ENCODE measurements around the gene CLTA.

CLTA gene, protein sequence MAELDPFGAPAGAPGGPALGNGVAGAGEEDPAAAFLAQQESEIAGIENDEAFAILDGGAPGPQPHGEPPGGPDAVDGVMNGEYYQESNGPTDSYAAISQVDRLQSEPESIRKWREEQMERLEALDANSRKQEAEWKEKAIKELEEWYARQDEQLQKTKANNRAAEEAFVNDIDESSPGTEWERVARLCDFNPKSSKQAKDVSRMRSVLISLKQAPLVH

DNA sequence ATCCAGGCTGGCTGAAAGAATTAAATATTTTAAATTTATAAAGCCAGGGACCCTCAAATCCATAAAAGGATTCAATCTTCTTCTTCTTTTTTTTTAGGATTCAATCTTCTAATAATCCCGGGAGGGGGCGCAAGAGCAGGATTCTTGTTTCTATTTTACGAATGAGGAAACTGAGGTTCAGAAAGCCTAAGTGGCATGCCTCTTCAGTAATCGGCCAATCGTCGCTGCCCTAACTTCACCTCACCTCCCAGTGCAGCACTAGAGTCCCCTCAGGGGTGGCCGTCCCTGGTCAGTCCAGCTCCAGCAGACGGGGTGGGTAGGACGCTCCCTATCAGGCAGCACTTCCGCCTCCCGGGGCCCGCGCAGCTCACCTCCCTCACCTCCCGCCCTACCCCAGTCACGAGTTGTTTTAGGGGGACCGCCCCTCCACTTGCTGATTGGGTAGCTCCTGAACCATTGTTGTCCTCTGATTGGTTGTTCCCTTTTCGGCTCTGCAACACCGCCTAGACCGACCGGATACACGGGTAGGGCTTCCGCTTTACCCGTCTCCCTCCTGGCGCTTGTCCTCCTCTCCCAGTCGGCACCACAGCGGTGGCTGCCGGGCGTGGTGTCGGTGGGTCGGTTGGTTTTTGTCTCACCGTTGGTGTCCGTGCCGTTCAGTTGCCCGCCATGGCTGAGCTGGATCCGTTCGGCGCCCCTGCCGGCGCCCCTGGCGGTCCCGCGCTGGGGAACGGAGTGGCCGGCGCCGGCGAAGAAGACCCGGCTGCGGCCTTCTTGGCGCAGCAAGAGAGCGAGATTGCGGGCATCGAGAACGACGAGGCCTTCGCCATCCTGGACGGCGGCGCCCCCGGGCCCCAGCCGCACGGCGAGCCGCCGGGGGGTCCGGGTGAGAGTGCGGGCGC is at the start of gene CLTA:
Gene CLTA (plus strand): TSS at position 534 of the 902 bp plus-strand sequence. CDS start 136 bp downstream, at position 670.
- peak; percentile 68 for DNase-seq (ENCODE audit: low read depth)

DNA sequence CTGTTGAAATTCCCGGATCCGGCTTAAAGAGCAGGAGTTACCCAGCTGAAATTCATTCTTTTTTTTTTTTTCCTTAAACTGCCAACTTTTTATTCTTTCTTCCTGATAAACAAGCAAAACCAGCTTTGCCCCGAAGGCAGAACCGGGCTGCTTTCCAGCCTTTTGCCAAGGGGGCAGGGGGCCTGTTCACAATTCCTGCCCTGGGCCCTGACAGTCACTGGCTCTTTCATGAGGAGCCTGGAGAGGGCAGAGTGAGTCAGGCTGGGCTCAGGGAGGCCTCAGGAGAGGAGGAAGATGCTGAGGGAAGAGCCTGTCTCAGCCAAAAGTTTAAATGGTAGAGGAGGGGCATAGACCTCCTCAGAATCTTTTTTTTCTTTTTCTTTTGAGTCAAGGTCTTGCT is 49.4 kb upstream of the CLTA start:
- DNase-seq (ENCODE audit: low read depth), result no peak

DNA sequence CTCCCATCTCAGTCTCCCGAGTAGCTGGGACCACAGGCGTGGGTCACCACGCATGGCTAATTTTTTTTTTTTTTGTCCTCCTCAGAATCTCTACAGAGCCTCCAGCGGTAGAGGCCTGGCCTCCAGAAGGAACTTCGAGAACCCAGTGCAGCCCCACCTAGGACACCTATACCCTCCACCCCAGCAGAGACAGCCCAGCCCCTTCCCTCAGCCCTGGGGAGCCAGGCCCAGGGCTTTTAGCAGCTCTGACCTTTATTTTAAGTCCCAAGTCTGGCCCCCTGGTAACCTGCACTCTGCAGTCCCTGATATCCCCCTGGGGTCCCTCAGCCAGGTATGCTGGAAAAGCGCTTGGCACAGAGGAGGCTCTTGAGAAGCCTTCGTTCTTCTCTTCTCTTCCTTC is 49.0 kb upstream of the CLTA start:
- no peak for DNase-seq (ENCODE audit: low read depth)

DNA sequence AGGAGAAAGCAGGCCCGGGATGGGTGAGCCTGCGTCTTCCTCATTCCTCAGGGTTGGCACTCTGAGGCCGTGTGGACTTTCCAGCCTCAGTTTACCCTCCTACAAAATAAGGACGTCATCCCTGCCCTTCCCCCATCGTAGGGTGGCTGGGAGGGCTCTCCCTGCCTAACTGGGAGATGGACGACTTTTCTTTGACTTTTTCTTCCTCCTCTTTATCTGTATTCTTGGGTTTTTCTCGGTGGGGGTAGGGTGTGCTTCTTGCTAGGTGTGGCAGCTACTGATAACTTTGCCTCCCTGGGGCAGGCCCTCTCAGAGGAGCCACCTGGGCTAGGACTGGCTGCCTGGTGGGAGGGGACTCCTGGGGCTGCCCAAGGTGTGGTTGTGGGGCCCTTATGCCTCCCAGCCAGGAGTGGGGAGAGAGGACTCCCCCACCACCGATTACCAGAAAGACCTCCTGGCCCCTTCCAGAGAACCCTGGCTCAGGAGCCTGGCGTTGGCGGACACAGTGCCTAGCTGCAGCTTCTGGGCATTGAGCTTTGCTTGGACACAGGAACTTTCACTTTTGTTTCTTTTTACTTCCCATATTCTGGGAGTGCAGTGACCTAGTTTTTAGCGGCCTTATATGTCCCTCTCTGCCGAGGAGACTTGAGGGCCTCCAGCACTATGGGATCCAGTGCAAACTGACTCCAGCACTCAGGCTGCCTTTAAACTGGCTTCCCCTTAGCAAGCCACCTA is 48.0 kb upstream of the CLTA start:
- DNase-seq (ENCODE audit: low read depth), result no peak

DNA sequence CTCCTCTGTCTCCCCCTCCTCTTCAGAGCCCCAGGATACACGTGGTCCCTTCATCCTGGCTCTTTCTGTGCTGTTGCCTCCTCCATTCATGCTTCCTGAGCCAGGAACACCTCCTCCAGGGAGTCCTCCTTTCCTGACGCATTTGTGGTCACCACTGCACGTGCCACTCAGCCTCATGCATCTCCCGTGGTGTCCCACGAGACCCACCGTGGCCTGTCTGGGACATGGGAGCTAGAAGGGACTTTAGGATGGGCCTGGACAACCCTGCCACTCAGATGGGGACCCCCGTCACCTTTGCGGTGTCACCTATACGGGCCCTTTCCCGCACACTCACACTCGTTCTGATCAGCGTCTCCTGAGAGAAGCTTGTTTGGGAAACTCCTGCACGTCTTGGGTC is 47.5 kb upstream of the CLTA start:
- DNase-seq (ENCODE audit: low read depth), result no peak

DNA sequence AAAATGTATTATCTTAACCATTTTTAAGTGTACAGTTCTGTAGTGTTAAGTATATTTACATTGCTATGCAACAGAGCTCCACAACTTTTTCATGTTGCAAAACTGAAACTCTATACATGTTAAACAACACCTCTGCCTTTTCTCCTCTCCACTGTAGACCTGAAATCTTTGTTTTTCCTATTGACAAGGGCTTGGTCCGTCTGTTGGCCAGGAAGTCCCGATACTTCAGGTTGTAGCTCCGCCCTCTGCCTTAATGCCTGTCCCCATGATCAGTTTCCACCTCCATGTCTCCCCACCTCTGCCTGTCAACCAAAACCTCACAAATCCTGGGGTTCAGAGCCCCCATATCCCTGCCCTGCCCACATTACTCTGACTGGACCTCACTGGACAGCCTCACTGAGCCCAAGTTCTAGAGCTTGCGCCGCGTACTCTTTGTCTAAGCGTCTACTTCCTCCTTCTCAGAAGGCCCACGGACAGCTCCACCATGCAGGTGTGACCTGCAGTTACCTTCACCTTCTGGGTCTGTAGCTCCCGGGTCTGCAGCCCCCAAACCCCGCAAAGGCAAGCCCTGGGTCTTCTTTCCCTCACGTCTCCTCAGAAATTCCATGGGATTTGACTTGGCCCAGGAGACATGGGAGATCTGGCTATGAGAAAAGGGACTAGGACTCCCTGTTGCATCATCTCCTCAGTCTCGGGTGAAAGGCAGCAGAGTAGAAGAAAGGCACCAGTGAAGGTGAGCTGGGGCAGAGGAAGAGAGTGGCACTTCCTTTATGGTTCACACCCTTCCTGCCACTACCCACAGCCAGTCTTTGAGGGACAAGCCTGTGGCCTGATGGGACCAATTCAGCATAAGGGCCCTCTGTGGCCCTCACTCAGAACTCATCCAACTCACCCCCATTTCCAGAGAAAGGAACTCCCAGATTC is 46.1 kb upstream of the CLTA start:
- DNase-seq (ENCODE audit: low read depth), result no peak

DNA sequence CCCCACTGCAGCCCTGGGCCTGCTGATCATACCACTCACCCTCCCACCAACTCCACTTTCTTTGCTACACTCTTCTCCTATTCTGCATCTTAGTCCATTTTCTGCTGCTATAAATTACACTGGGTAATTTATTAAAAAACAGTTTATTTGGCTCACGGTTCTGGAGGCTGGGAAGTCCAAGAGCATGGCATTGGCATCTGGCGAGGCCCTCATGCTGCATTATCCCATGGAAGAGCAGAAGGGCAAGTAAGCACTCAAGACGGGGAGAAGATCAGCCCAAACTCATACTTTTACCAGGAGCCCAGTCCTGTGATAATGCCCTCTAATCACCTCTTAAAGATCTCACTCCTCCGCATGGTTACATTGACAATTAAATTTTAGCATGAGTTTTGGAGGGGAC is 44.8 kb upstream of the CLTA start:
- no peak for DNase-seq (ENCODE audit: low read depth)

DNA sequence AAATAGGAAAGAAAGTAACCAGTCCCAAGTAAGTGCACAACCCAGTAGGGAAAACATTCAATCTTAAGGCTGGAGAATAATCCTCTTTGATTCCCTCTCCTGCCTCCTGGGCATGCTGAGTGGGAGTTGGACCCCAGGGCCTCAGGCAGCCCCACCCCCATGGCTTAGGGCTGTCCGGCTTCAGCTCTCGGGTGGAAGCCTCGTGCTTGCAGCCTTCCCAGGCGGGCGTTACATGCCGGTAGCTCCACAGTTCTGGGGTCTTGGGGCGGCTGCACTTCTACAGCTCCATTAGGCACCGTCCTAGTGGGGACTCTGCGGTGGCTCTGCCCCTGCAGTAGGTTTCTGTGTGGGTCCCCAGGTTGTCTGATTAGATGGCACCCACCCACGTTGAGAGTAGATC is 44.1 kb upstream of the CLTA start:
- DNase-seq (ENCODE audit: low read depth), result no peak

DNA sequence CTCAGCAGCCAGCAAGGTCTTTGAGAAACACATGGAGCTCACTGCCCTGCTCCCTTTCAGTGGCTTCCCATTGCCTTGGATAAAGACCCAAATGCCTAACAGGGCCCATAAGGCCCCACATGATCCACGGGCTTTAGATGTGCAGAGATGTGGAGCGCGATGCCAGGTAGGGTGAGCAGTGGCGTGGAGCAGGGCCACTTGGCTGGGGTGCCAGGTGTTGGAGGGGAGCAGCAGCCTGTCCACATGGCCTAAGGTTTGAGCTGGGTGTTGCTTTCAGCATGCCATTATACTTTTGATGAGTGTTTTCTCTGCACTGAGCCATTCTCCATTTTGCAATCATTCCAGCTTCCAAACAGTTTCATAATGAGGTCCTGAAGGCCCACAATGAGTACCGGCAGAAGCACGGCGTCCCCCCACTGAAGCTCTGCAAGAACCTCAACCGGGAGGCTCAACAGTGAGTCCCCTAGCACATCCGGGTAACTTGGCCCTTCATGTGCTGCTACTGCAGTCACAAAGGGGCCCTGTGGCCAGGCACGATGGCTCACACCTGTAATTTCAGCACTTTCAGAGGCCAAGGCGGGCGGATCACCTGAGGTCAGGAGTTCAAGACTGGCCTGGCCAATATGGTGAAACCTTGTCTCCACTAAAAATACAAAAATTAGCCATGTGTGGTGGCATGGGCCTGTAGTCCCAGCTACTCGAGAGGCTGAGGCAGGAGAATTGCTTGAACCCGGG is 43.1 kb upstream of the CLTA start:
- no peak for DNase-seq (ENCODE audit: low read depth)

DNA sequence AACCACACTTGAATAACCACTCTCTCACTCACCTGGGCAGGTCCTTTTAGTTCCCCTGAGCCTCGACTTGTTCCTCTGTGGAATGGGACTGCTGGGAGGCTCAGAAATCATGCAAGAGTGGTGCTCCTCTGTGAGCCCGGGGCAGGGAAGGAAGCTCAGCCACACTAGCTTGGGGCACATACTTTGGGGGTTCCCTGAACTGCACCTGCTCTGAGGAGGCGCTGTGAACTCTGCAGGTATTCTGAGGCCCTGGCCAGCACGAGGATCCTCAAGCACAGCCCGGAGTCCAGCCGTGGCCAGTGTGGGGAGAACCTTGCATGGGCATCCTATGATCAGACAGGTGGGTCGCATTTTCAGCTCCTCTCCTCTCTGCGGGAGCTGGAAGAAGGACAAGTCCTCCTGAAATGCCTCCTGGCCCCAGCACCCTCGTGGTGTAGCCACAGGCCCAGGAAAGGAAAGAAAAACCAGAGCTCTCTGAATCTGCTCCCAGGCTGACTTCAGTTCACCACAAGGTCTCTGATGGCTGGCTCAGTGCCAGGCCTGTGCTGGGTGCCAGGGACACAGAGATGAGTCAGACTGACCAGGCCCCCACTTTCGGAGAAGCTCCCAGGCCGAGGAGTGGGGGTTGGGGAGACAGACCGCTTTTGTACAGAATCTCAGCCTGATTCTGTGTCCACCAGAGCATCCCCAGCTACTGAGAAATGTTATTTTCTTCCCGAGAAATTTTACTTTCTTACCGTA is 42.2 kb upstream of the CLTA start:
- DNase-seq (ENCODE audit: low read depth), result peak; percentile 45

DNA sequence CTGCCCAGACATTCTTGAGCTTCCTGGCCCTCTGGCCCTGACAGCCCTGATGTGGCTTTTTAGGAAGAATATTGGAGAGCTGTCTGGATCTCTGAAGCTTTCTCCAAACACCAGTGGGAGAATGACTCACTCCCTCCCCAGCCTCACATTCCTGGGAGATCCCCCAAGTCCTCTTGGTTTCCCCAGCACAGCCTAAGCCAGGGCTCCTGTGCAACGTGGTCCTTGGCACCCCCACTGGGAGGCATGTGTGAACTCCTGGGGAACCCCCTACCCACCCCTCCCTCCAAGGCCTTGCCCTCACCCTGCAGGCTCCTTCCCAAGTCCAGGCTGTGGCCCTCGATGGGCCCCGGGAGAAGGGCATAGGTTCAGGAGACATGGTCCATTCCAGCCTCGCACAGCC is 41.5 kb upstream of the CLTA start:
- no peak for DNase-seq (ENCODE audit: low read depth)

DNA sequence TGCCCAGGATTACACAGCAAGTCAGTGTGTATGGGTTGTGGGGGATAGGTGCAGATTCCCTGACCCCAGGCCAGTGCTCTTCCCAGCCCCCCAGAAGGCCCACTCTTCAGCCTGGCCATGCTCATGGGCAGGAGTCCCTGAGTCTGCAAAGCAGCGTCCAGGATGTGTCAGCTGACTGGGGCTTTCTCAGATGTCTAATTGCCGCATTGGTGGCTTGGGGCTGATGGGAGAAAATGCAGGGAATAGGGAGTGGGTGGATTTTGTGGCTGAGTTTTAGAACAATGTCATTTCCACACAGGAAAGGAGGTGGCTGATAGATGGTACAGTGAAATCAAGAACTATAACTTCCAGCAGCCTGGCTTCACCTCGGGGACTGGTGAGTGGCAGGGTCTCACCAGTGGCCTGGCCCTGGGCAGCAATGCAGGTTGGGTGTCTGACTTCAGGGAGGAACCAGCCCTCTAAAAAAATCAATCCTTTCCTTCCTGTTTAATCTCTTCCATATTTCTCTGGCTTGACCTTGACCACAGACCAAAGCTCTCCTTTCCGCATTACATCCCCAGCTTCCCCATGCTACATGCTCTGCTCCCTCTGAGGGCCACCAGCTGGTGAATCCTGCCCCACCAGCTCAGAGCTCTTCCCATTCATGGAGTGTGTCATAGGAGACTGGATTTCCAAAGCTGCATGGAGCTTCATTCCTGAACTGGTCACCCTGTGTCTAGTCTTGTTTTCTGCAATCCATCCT is 40.0 kb upstream of the CLTA start:
- DNase-seq (ENCODE audit: low read depth), result no peak

DNA sequence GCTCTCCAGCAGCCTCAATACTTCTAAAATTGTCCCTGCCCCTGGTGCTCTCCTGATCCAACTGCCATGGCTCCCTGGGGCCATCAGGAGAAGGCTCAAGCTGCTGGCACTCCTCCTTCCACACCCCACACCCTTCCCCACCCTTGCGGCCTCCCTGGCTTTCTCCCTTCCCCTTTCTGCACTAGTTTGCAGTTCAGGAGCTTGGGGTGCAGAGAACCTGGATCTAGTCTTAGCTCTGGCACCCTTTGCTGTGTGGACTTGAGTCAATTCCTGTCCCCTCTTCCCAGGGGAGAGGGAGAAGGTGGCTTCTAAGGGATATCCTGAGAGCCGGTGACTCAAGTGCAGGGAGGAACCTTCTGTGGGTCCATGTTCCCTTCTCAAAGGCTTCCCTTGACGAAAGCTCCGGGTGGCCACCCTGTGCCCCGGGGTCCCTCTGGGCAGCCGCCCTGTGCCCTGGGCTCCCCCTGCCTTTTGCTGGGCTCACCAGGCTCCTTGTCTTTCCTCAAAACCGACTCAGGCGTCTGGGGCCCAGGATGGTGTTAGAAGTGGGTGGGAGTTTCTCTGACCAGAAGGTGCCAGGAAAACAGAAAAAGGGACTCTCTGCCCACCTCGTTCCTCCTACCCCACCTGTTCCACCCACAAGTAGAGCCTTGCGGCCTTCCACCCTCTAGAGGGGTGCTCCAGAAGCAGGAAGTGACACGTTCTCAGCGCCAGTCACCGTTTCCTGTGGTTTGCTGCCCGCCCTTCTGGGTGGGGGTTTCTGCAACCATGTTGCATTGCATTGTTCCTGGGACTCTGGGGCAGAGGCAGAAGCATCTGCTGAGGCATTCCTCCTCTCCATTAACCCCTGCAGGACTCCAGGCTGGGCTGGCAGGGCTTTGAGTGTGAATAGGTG is 39.2 kb upstream of the CLTA start:
- DNase-seq (ENCODE audit: low read depth), result peak; percentile 67

DNA sequence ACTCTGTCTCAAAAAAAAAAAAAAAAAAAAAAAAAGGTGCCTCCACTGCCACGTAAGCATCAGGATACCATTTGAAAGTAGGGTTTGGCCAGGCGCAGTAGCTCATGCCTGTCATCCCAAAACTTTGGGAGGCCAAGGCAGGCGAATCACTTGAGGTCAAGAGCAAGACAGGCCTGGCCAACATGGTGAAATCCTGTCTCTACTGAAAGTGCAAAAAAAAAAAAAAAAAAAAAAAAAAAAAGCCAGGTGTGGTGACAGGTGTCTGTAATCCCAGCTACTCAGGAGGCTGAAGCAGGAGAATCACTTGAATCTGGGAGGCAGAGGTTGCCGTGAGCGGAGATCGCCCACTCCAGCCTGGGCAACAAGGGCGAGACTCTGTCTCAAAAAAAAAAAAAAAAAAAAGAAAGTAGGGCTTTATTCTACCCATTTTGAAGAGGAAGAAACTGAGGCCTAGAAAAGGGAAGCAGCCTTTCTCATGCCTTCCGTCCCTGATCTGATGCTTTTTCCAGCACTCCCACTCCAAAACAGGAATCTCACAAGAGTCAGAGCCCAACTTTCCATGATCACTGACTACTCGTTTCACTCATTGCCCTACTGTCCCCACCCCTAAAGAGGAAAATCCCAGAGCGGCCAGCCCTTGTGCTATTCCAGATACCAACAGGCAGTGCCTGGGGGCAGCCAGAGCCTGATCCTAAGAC is 37.8 kb upstream of the CLTA start:
- DNase-seq (ENCODE audit: low read depth), result no peak

DNA sequence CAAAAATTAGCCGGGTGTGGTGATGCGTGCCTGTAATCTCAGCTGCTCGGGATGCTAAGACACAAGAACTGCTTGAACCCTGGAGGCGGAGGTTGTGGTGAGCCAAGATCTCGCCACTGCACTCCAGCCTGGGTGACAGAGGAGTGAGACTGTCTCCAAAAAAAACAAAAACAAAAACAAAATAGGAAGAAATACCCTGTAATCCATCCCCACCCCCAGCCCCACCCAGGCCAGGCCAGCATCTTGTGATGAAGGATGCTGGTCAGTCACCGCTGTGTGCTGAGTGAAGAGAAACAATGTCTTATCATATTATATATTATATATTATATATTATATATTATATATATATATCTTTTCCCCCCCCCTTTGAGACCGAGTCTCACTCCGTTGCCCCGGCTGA is 37.0 kb upstream of the CLTA start:
- no peak for DNase-seq (ENCODE audit: low read depth)

DNA sequence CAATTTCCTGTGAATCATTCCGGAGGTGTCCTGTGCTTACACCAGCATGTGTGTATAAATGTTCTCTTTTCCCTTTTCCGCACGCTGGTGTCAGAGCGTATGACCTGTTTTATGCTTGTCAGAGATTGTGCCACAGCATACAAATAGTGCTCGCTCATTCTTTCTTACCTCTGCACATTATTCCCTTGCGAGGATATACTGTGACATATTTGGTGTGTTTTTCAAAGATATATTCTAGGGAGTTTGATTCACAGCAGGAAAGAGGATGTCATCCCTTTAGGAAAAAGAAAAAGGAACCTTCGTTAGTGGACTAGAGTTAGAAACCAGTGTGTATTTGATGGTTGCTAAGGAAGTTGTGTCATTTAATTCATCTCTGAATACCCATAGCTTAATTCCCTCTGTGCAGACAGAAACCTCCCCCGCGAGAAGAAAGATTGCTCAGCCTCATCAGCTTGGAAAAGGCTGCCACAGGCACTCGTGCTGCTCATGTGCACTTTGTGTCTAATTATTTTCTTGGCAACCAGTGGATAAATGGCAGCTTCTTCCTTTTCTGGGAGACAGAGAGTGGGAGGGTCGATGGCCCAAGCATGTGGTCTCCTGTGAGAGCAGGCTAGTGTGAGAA is 36.3 kb upstream of the CLTA start:
- DNase-seq (ENCODE audit: low read depth), result no peak

DNA sequence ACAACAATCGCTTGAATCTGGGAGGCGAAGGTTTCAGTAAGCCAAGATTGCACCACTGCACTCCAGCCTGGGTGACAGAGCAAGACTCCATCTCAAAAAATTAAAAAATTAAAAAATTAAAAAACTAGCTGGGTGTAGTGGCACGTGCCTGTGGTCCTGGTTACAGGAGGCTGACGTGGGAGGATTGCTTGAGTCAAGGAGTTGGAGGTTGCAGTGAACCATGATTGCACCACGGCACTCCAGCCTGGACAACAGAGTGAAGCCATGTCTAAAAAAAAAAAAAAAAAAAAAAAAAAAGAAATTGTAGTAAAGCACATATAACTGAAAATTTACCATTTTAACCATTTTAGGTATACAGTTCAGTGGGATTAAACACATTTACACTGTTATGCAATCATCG is 34.6 kb upstream of the CLTA start:
- DNase-seq (ENCODE audit: low read depth), result no peak

DNA sequence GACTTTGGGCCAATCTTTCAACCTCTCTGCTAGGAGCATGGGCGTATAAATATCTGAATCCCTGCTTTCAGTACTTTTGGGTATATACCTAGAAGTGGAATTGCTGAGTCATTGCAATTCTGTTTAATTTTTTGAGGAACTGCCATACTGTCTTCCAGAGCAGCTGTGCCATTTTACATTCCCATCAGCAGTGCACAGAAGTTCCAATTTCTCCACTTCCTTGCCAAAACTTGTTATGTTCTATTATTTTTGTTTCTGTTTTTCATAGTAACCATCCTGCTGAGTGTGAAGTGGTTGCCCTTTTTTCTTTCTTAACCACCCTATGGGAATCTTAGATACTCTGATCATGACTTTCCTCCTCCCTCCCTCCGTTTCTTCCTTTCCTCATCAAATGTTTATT is 32.6 kb upstream of the CLTA start:
- DNase-seq (ENCODE audit: low read depth), result no peak
